Measurements from ENCODE around the gene ZC3H4. TPM values are rescaled to one million over a fixed set of nuclear protein-coding genes. Genes with fewer than 3 reads are reported as not detected.

ZC3H4 gene
- total RNA-seq, 2 donors from 2014 or later = 35.3 to 49.1 TPM

DNA sequence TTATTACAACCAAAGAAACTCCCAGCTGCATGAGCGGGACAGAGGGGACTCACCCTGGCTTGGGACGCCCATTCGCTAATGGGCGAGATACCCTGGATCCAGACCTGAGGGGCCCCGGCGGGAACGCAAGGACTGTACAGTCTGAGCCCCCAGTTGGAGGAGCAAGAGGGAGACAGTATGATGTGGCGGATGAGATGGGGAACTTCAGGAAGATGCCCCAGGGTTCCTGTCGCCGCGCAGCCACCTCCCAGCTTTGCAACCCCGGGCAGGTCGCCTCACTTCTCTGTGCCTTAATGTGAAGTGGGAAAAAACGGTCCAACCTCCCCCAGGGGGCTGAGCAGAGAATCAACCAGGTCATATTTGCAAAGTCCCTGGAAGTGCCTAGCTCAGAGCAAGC lies 91.4 kb downstream of the ZC3H4 start:
- H3K27me3 ChIP-seq (replicated peaks; ENCODE audit: insufficient read depth) = peaks cover 22% of the 10 kb centered on the region
- H3K9me3 ChIP-seq = no peaks in the 10 kb centered on the region
- no peak for TF ChIP-seq POLR2AphosphoS5 (IDR thresholded peaks at IDR 0.05)
- TF ChIP-seq CTCF (IDR thresholded peaks at IDR 0.05) = no peak
- TF ChIP-seq POLR2A (IDR thresholded peaks at IDR 0.05) = no peak
- no peak for DNase-seq (ENCODE audit: low spot score)
- H3K36me3 ChIP-seq = no peaks in the 10 kb centered on the region
- H3K27ac ChIP-seq = no peak overlapping the region
- H3K4me1 ChIP-seq (replicated peaks) = peaks cover 20% of the 10 kb centered on the region
- WGBS = 28% methylated on average over 14 of the region's 14 CpGs
- intact Hi-C loops (cut with DNase I) = no loop called here
- no peak overlapping the region for H3K4me3 ChIP-seq

DNA sequence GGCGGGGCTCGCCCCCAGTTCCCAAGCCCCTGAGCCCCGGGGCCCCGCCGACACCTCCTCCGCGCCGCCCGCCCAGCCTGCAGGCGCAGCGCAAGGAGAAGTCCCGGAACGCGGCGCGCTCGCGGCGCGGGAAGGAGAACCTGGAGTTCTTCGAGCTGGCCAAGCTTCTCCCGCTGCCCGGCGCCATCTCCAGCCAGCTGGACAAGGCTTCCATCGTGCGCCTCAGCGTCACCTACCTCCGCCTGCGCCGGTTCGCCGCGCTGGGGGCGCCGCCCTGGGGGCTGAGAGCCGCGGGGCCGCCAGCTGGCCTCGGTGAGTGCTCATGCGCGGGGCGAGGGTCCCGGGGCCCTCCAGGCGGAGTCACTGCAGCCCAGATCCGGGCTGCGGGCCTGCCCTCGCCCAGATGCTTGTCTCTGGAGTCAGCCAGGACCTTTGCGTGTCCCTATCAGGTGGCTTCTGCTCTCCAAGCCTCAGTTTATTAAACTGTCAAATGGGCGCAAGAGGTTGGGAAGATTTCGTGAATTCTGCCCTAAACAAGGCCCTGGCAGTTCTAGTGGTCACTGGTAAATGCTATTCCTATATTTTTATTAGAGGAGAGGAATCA lies 91.9 kb downstream of the ZC3H4 start:
- no peak overlapping the region for H3K4me3 ChIP-seq

GRCh38 chr19:47020992-47021496 lies 92.5 kb downstream of the ZC3H4 start:
- Histone ChIP-seq H3K27ac (no peak overlapping the region), H3K27me3 (replicated peaks; ENCODE audit: insufficient read depth) (peaks cover 22% of the 10 kb centered on the region), H3K4me1 (replicated peaks) (peaks cover 20% of the 10 kb centered on the region), H3K36me3 (no peaks in the 10 kb centered on the region), H3K4me3 (peak overlapping the region in 1 of 2 donors; percentile 5), H3K9me3 (no peaks in the 10 kb centered on the region)
- WGBS = under 1% methylated on average over 36 of the region's 37 CpGs
- no peak for DNase-seq (ENCODE audit: low spot score)
- TF ChIP-seq POLR2A (IDR thresholded peaks at IDR 0.05) (no peak), CTCF (IDR thresholded peaks at IDR 0.05) (no peak), POLR2AphosphoS5 (IDR thresholded peaks at IDR 0.05) (no peak)
- intact Hi-C loops (cut with DNase I) = no loop called here

More for the DNA sequence above, 91.9 kb downstream of the ZC3H4 start:
- no peak for DNase-seq (ENCODE audit: low spot score)
- Histone ChIP-seq H3K27me3 (replicated peaks; ENCODE audit: insufficient read depth) (peaks cover 22% of the 10 kb centered on the region), H3K36me3 (no peaks in the 10 kb centered on the region), H3K4me1 (replicated peaks) (peaks cover 20% of the 10 kb centered on the region), H3K9me3 (no peaks in the 10 kb centered on the region), H3K27ac (no peak overlapping the region)
- WGBS = 4% methylated on average over 44 of the region's 50 CpGs
- intact Hi-C loops (cut with DNase I) = no loop called here
- TF ChIP-seq POLR2AphosphoS5 (IDR thresholded peaks at IDR 0.05) = no peak
- TF ChIP-seq CTCF (IDR thresholded peaks at IDR 0.05) = no peak
- TF ChIP-seq POLR2A (IDR thresholded peaks at IDR 0.05) = no peak

GRCh38 chr19:47020132-47020805 lies 93.3 kb downstream of the ZC3H4 start:
- Histone ChIP-seq H3K4me3 (peak overlapping the region in 1 of 2 donors; percentile 19), H3K27me3 (replicated peaks; ENCODE audit: insufficient read depth) (peaks cover 22% of the 10 kb centered on the region), H3K9me3 (no peaks in the 10 kb centered on the region), H3K4me1 (replicated peaks) (peaks cover 20% of the 10 kb centered on the region), H3K27ac (no peak overlapping the region), H3K36me3 (no peaks in the 10 kb centered on the region)
- DNase-seq (ENCODE audit: low spot score) = no peak
- intact Hi-C loops (cut with DNase I) = no loop called here
- no peak for TF ChIP-seq CTCF (IDR thresholded peaks at IDR 0.05)
- TF ChIP-seq POLR2AphosphoS5 (IDR thresholded peaks at IDR 0.05) = no peak
- no peak for TF ChIP-seq POLR2A (IDR thresholded peaks at IDR 0.05)
- WGBS = 2% methylated on average over 24 of the region's 62 CpGs
